HG03571 (cell line): ENCODE results near the gene WFIKKN2.
"Not testable (repeated sequence)": the region's sequence is repeated elsewhere in the genome, so short reads cannot be mapped to it uniquely, and the experiment has no call there.

ENCODE experiments used
- ATAC-seq: cut with Tn5 transposase; IDR thresholded peaks from one replicate; pipeline ENCODE4 v1.9.1; 2021; ENCODE audit not compliant: unreplicated experiment

WFIKKN2 gene, protein sequence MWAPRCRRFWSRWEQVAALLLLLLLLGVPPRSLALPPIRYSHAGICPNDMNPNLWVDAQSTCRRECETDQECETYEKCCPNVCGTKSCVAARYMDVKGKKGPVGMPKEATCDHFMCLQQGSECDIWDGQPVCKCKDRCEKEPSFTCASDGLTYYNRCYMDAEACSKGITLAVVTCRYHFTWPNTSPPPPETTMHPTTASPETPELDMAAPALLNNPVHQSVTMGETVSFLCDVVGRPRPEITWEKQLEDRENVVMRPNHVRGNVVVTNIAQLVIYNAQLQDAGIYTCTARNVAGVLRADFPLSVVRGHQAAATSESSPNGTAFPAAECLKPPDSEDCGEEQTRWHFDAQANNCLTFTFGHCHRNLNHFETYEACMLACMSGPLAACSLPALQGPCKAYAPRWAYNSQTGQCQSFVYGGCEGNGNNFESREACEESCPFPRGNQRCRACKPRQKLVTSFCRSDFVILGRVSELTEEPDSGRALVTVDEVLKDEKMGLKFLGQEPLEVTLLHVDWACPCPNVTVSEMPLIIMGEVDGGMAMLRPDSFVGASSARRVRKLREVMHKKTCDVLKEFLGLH

DNA sequence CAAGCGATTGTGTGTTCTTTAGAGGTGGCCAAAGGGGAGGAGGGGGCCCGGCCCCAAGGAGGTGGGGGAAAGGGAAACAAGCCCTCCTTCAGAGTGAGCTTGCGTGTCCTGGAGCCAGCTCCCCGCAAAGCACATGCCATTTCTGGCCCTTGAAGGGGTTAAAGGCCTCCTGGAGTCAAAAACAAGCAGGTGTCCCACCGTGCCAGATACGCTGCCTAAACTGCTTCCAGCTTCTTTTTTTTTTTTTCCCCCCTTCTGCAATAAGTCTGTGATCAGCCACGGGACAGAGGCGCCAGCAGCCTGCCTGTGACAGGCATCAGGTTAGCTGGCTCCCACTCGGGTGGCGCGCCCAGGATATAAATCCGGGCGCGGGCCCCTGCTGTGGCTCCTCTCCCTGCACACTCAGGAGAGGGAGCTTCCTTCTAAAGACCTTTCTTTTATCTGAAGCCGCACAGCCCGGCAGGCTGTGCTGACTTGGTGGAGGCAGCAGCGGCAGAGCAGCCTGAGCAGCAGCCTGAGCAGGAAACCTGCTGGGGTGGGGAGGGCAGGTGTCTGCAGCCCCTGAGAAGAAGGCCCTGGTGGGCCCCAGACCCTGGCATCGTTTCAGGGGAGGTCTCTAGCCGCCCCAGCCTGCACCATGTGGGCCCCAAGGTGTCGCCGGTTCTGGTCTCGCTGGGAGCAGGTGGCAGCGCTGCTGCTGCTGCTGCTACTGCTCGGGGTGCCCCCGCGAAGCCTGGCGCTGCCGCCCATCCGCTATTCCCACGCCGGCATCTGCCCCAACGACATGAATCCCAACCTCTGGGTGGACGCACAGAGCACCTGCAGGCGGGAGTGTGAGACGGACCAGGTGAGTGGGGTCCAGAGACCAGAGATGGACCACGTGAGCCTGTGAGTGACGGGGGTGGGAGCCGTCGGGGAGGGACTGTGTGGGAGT, at the start of gene WFIKKN2:
TSS of gene WFIKKN2 (plus strand) at position 286 of the 934 bp plus-strand sequence. CDS start at position 638, 352 bp downstream.
- ATAC-seq, result no peak

DNA sequence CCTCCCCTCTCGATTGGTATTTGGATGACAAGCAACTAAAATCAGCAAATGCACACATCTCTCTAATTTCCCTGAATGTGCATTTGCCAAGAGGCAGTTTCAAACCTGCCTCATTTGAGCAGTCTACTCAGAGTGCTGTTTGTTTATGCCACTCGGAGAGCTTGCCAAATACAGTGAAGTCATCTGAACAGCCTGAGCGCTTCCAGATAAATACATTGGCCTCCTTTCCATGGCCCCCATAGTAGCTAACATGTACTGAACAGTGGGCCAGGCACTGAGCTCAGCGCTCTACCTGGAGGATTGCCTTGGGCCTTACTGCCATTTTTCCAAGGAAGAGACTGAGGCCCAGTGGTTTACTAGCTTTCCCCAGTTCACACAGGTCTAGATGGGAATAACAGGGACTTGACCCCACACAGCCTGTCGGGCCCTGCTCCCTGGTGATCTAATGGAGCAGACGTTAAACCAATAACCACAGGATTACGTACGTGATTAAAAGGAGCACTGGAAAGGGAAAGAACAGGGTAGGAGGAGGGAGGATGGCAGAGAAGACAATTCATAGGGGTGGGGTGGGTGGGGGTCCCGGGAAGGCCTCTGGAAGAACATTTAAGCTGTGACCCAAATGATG, 49.3 kb upstream of the WFIKKN2 start:
- ATAC-seq, result no peak

DNA sequence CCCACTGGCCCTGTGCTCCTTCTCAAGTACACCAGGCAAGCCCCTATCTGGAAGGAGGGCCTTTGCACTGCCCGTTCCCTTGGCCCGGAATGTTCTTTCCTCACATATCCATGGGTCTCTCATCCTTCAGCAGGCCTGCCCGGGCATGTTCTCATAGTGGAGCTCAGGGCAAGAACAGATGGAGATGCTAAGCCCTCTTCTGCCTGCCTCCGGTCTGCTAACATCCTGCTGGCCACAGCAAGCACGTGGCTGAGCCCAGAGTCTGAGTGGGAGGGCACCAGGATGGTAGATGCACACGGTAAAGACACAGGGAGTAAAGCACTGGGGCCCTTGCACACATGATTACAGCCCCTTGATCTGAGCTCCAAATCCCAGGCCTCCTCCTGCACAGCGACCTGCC, 48.3 kb upstream of the WFIKKN2 start:
- ATAC-seq, result no peak

DNA sequence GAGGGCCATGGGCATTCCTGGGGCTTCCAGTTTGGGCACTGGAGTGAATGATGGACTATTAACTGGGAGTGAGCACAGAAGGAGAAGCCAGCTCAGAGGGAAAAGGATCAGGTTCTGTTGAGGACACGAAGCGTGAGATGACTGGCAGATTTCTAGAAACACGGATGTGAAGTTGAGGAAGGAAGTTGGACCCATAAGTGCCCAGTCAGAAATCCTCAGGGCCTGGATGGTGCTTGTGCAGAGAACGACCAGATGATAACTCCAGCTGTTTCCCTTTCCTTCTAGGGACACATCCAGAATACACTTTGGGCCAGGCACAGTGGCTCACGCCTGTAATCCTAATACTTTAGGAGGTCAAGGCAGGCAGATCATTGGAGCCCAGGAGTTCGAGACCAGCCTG, 44.8 kb upstream of the WFIKKN2 start:
- no peak for ATAC-seq

DNA sequence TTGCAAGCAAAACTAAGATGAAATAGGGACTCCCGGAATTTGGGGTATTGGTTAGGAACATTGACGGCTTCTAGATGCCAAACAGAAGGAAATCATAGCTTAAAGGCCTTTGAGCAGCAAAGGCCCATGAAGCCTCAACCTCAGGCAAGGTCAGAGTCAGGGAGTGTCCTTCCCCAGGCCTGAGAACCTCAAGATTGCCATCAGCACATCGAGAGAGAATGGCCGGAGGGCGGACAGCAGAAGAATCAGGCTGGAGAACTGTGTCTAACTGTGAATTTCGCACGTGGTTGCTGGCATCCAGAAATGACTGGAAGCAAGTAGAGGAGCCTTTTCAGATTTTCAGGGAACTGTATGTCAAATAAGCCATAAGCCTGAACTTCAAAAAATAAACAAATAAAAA, 43.3 kb upstream of the WFIKKN2 start:
- ATAC-seq, result no peak

DNA sequence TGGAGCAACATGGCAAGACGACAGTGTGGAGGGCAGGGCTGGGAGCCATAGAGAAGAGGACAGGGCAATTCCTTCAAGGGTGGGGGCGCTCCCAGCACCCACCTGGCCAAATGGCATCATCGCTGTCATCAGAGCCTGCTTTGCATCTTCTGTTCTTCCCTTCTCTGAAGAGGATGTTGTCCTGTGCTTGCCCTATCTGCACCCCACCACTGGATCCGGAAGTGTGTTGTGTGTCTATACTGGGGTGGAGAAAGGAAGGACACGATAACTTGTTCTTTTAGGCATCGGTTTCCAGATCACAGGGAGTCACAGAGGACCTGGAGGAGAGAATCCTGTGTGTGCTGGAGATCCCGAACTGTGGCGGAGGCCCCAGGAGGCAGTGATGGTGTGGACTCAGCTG, 42.4 kb upstream of the WFIKKN2 start:
- ATAC-seq, result no peak

DNA sequence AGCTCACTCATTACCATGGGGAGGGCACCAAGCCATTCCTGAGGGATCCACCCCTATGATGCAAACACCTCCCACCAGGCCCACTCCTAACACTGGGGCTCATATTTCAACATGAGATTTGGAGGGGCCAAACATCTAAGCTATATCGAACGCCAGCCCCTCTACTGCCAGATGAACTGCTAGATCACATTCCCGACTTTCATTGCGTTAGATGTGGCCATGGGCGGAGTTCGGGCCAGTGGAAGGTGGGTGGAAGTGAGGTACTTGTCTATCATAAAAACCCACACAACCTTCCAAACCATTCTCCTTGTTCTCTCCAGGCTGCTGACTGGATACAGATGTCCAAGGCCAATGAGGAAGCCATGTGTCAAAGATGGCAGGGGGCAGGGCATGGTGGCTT, 41.0 kb upstream of the WFIKKN2 start:
- no peak for ATAC-seq

DNA sequence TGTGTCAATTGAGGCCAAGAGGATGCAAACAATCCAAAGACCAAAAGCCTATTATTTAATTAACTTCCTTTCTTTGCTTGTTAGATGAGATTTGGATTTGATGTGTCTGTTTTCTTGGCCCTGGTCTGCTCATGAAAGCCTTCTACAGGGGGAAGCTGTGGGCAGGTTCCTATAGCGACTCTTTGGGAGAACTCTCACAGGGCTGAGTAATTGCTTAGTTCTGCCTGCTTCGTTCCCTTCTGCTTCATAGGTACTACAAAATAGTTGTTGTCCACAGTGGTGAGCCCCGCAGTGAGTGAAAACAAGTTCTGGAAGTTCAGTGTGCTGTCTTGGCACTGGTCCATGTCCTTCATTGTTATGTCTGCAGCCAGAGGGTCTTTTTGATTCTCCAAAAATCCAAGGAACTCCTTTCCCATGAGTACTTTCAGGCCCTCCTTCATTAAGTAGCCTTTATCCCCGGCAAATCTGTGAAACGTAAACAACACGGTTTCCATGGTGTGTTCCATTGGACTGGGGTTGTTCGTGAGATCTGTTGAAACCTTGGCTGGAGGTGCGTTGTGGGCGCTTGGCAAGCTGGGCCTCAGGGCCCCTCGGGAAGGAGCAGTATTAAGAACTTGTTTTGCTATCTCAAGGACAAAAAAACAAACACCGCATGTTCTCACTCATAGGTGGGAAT, 38.1 kb upstream of the WFIKKN2 start:
- ATAC-seq, result no peak

DNA sequence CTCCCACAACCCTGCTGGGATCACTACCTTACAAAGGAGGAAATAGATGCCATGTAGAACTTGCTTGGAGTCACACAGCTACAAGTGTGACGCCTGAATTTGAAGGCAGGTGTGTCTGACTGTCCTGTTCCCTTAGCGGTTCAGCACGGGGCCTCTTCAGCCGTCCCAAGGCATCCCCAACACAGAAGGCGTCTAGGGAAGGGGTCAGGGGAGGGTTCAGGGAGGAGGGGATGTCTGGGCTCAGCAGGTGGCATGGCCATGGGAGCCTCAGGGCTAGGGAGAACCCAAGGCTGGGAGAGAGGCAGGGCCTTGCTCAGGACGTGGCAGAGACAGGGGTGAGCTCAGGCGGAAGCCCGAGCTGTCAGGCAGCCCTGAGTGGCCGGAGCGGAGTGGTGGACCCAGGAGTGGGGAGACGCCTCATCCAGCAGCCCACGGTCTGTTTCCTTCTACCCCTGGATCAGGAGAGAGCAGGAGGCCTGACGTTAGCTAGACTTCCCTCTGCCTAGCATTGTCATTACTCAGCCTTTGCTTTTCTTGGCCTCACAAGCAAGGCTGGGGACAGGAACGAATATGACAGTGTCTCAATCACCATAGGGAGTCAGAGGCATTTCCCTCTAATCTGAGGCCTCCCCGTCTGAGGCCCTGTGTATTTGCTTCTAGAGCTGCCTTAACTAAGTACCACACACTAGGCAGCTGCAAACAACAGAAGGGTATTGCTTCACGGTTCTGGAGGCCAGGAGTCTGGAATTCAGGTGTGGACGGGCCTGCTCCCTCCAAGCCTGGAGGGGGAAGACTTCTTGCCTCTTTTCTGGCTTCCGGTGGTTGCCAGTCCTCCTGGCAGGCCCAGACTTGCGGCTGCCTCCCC, 36.7 kb upstream of the WFIKKN2 start:
- no peak for ATAC-seq

DNA sequence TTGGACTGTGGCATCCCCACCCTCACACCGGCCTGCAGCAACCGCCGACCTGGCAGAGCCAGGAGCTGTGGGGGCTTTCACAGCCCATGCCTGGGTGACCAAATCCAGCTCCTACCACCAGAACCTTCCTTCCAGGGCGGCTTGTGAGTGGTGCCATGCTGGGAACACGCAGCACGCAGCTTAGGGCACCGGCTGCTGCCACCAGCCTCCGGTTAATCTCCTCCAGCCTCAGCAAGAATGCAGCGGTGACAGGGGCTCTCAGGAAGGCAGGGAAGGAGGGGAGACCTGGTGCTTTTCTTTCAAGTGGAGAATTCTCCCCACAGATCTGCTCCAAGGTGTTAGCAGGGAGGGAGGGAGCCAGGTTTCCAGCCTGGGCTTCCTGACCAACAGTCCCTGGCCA, 35.8 kb upstream of the WFIKKN2 start:
- no peak for ATAC-seq

DNA sequence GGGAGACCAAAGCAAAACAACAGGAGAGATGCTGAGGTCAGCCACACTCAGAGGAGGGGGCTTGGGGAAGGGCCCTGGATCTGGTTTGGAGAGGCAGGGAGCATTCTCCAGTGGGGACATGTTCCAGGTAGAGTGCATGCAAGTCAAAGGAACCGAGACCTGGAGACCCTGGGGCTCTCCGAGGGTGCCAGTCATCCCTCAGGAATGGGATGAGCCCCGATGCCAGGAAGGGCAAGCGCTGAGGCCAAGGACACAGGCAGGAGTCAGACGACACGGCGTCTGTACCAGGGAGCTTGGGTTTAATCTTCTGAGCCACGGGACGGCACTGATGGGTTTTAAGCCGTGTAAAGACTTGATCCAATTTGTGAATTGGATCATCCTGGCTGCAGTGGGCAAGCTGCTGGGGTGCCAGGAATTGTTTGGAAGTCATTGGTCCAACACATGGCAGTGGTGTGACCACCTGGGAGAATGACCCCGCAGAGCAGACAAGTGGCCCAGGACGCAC, 35.1 kb upstream of the WFIKKN2 start:
- no peak for ATAC-seq

DNA sequence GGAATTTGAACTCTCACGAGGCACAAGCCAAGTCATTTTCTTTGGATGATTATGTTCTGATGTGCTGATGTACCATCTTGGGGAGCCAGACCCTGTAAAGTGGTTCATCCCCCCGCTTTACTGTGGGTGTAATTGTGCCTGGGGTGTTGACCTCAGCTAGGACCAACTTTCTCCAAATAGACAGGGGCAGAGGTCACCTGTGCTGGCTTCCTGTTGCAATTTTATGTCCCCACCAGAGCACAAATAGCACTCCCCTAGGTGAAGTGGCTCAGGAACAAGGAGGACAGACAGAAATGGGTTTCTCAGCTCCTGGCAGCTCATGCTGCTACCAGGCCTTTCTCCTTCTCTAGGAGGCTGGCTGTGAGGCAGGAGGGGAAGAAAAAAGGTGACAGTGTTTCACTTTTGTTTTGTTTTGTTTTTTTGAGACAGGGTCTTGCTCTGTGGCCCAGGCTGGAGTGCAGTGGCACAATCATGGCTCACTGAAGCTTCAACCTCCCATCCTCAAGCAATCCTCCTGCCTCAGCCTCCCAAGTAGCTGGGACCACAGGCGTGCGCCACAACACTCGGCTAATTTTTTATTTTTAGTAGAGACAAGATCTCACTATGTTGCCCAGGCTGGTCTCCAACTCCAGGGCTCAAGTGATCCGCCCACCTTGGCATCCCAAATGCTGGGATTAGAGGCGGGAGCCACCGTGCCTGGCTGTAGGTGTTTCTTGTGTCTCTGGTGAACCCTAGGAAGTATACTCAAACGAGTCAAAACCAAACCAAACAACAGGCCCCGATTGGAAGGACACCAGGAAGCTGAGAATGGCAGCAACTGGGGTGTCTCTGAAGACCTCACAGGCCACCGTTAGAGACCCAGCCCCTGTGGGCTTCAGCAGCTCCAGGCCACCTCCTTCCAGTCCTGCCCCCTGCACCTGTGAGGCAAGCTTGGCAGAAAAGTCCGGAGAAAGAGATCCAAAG, 32.5 kb upstream of the WFIKKN2 start:
- ATAC-seq, result no peak

DNA sequence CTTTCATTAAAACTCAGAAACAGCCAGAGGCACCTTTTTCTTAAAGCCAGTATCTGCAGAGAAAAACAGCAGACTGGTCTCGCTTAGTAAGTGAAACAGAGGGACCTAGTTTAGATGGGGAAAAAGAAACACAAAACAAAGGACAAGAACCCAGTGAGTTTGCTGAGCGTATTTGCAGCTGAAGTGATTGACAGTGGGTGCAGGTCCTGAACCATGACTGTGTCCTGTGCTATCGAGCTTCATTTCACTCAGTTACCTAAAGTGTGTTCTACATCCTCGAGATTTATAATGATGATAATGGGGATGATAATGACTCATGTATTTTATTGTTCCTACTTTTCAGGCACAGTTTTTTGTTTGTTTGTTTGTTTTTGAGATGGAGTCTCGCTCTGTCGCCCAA, 31.7 kb upstream of the WFIKKN2 start:
- no peak for ATAC-seq

DNA sequence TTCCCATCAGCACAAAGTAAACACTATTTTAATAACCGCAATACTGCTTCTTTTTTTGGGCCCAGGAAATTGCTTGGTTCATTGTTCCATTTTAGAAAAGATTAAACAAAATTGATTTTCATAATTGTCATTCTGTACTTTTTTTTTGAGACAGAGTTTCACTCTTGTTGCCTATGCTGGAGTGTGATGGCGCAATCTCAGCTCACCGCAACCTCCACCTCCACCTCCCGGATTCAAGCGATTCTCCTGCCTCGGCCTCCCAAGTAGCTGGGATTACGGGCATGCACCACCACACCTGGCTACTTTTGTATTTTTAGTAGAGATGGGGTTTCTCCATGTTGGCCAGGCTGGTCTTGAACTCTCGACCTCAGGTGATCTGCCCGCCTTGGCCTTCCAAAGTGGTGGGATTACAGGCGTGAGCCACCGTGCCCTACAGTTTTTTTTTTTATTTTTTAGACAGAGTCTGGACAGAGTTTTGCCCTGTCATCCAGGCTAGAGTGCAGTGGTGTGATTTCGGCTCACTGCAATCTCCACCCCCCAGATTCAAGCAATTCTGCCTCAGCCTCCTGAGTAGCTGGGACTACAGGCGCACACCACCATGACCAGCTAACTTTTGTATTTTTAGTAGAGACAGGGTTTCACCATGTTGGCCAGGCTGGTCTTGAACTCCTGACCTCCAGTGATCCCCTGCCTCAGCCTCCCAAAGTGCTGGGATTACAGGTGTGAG, 30.5 kb upstream of the WFIKKN2 start:
- not testable (repeated sequence) for ATAC-seq

DNA sequence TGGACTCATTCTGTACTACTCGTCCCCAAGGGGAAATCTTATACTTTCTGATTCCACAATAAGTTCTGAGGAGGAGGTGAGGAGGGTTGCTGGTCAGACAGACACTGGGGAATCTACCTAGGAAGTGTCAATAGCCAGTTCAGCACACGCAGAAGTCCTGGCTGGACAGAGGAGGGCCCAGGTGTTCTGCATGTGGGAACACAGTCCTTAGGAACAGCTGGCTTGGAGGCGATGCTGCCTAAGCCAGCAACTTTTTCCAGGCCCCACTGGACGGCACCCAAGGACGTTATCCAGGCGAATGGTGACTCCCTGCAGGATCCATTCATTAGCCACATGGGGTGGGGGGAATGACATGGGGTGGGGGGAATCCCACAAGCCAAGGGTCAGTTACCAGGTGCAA, 29.9 kb upstream of the WFIKKN2 start:
- ATAC-seq, result no peak

DNA sequence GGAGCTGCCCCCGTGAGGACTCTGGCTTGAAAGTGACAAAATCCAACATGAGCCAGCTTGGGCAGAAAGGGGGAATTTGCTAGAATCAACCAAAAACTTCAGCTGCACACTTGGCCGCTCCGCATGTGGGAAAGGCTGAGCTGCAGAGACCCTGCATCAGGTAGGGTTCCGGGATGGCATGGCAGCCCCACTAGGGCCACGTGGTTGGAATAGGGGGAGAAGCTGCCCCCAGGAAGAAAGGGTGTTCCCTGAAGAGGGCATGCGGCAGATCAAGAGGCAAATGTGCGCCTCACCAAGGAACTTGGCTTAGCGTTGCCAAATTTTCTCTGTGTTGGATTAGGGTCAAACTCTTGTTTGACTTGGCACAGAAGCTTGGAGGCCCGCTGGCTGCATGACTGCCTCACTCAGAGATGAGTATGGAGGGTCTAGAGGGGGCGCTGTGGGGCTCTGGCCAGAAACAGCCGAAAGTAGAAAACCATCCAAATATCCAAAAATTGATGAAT, 29.2 kb upstream of the WFIKKN2 start:
- ATAC-seq, result no peak

DNA sequence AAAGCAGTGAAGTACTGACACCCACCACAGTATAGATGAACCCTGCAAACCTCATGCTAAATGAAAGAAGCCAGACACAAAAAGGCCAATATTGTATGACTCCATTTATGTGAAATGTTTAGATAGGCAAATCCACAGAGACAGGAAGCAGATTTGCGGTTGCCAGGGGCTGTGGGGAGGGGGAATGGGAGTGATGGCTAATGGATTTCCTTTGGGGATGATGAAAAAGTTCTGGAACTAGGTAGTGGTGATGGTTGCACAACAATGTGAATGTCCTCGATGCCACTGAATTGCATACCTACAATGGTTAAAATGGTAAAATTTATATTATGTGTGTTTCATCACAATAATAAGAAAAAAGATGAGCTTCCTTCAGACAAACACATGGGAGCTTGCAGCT, 28.4 kb upstream of the WFIKKN2 start:
- ATAC-seq, result no peak

DNA sequence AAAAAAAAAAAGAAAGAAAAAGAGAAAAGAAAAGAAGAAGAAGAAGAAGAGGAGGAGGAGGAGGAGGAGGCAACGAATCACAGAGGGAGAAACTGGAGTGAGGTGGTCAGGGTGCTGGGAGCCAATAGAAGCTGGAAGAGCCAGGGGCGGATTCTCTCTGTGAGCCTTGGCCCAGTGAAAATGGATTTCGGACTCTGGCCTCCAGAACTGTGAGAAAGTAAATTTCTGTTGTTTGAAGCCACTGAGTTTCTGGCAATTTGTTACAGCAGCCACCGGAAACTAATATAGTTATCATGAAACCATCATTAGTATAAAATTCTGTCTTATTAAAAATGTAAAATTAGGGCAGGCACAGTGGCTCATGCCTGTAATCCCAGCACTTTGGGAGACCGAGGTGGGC, 27.7 kb upstream of the WFIKKN2 start:
- no peak for ATAC-seq
